PC-9 (cell line): ENCODE measurements around the gene CCDC170. TPM values are rescaled to one million over a fixed set of nuclear protein-coding genes. Genes with fewer than 3 reads are reported as not detected.
"Not testable (repeated sequence)": the region's sequence is repeated elsewhere in the genome, so short reads cannot be mapped to it uniquely, and the experiment has no call there.

ENCODE experiments used
- BruUV-seq: library from RNA; stranded (reverse); fragments of 400-500 nt; replicated peaks from 2 replicates; lab custom pipeline; 2021; lab: Mats Ljungman, UMichigan
- CTCF ChIA-PET: fragments of 300-600 bp; sonication (Branson Sonifier 250); formaldehyde crosslinking; loops from one replicate; lab custom pipeline; 2022; ENCODE audit warnings: antibody characterized with exemption; lab: Charles Lee
- POLR2A ChIA-PET: fragments of 300-600 bp; sonication (Branson Sonifier 250); formaldehyde crosslinking; loops from one replicate; lab custom pipeline; 2022; ENCODE audit warnings: antibody characterized with exemption; ENCODE audit not compliant: unreplicated experiment; lab: Charles Lee
- DNase-seq, 2 experiments: peaks; one replicate each; pipeline versions ENCODE4 v3.0.0 to v3.0.0-alpha.2; 2015 to 2022; ENCODE audit warnings: mixed read lengths in 1 of 2
- H2AFZ ChIP-seq: fragments of 200-600 bp; sonication (generic); 2 replicates; pipeline ENCODE4 v1.8.1; 2017; ENCODE audit warnings: antibody characterized with exemption
- H3F3A ChIP-seq: fragments of 200-600 bp; sonication (generic); 2 replicates; pipeline ENCODE4 v1.8.1; 2017; ENCODE audit warnings: antibody characterized with exemption, mild to moderate bottlenecking, low read depth; ENCODE audit not compliant: insufficient read depth
- H3K27ac ChIP-seq: fragments of 200-600 bp; sonication (generic); 2 replicates; pipeline ENCODE4 v1.6.1; 2016; ENCODE audit warnings: mixed run types
- H3K27me3 ChIP-seq: fragments of 200-600 bp; sonication (generic); 2 replicates; pipeline ENCODE4 v1.6.1; 2016; ENCODE audit warnings: low read depth, mixed run types; ENCODE audit not compliant: insufficient read depth
- H3K36me3 ChIP-seq: fragments of 200-600 bp; sonication (generic); 2 replicates; pipeline ENCODE4 v1.6.1; 2016; ENCODE audit warnings: low read depth, mixed run types
- H3K4me1 ChIP-seq: fragments of 200-600 bp; sonication (generic); replicated peaks from 2 replicates; pipeline ENCODE4 v1.6.1; 2016; ENCODE audit warnings: mixed run types; ENCODE audit not compliant: insufficient read depth
- H3K4me2 ChIP-seq: fragments of 200-600 bp; sonication (generic); 2 replicates; pipeline ENCODE4 v1.6.1; 2017; ENCODE audit warnings: mixed run types
- H3K4me3 ChIP-seq: fragments of 200-600 bp; sonication (generic); 2 replicates; pipeline ENCODE4 v1.6.1; 2016; ENCODE audit warnings: mixed run types
- H3K79me2 ChIP-seq: fragments of 200-600 bp; sonication (generic); 2 replicates; pipeline ENCODE4 v1.6.1; 2017; ENCODE audit warnings: low read depth, mixed run types
- H3K9me2 ChIP-seq: fragments of 200-600 bp; sonication (generic); 2 replicates; pipeline ENCODE4 v1.8.1; 2017; ENCODE audit warnings: mild to moderate bottlenecking; ENCODE audit not compliant: insufficient read depth
- H3K9me3 ChIP-seq: fragments of 200-600 bp; sonication (generic); 2 replicates; pipeline ENCODE4 v1.8.1; 2016; ENCODE audit warnings: low read depth; ENCODE audit not compliant: insufficient read depth
- H4K20me1 ChIP-seq: fragments of 200-600 bp; sonication (generic); 2 replicates; pipeline ENCODE4 v1.8.1; 2017; ENCODE audit not compliant: insufficient read depth
- EZH2 ChIP-seq: fragments of 200-600 bp; sonication (generic); IDR thresholded peaks from 2 replicates; pipeline ENCODE4 v1.8.0; 2017; ENCODE audit warnings: antibody characterized with exemption, low read depth
- intact Hi-C: fragments of 100-400 bp; cut with micrococcal nuclease; formaldehyde crosslinking; loops from one replicate; pipeline ENCODE4 v1.10.0; 2022; ENCODE audit not compliant: unreplicated experiment
- total RNA-seq: library from RNA; stranded (reverse); gene quantifications from 2 replicates; pipeline ENCODE4 v1.2.3, GENCODE V29; 2021
- TF ChIP-seq, protein P1 (sequence below): fragments of 200-600 bp; sonication (generic); conservative IDR thresholded peaks from 2 replicates; pipeline ENCODE4 v1.6.1; 2017; ENCODE audit warnings: mixed run types, antibody characterized with exemption, mild to moderate bottlenecking, moderate library complexity

The CCDC170 gene
- total RNA-seq, 1 experiment from 2014 or later = 1.6 TPM

DNA sequence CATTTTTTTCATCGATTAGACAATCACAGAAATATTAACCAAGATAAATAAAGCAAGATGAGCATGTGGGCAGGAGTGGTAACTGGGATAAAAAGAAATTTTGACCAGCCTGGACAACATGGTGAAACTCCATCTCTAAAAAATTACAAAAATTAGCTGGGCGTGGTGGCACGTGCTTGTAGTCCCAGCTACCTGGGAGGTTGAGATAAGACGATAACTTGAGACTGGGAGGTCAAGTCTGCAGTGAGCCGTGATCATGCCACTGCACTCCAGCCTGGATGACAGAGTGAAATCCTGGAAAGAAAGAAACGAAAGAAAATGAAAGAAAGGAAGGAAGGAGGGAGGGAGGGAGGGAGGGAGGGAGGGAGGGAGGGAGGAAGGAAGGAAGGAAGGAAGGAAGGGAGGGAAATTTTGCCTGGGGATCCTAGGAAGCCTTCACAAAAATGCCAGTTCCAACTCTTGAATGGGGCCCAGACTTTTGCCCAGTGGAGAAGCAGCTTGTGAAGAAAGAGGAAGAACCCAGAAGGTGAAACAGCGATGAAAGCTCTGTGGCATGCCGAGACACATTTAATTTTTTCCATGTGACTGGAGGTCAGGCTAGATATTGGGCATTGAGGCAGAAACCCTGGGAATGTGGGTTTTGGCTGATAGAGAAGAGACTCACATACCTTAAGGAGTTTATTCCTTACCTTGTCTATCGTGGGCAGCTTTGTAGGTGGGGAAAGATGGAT, 20.3 kb downstream of the CCDC170 start:
- TF ChIP-seq EZH2 = no peak
- TF ChIP-seq, protein P1, sequence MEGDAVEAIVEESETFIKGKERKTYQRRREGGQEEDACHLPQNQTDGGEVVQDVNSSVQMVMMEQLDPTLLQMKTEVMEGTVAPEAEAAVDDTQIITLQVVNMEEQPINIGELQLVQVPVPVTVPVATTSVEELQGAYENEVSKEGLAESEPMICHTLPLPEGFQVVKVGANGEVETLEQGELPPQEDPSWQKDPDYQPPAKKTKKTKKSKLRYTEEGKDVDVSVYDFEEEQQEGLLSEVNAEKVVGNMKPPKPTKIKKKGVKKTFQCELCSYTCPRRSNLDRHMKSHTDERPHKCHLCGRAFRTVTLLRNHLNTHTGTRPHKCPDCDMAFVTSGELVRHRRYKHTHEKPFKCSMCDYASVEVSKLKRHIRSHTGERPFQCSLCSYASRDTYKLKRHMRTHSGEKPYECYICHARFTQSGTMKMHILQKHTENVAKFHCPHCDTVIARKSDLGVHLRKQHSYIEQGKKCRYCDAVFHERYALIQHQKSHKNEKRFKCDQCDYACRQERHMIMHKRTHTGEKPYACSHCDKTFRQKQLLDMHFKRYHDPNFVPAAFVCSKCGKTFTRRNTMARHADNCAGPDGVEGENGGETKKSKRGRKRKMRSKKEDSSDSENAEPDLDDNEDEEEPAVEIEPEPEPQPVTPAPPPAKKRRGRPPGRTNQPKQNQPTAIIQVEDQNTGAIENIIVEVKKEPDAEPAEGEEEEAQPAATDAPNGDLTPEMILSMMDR = no peak
- Histone ChIP-seq H3K27me3 (no peaks in the 10 kb centered on the region), H3K9me3 (no peaks in the 10 kb centered on the region; the same call in 1 of the 2 replicates), H4K20me1 (no peaks in the 10 kb centered on the region), H3K4me3 (no peak overlapping the region), H3K4me1 (no peaks in the 10 kb centered on the region), H3K27ac (no peak overlapping the region), H3F3A (no peaks in the 10 kb centered on the region), H2AFZ (peak overlapping the region; percentile 60), H3K79me2 (no peaks in the 10 kb centered on the region), H3K4me2 (no peak overlapping the region), H3K9me2 (no peaks in the 10 kb centered on the region; the same call in 1 of the 2 replicates), H3K36me3 (no peaks in the 10 kb centered on the region)
- intact Hi-C loops = no loop called here
- DNase-seq = no peak
- ChIA-PET POLR2A (no interaction called here), CTCF (interaction anchor here (0.7 kb wide), 1 partner anchor 134 kb away, joined by 6 read pairs; no protein-coding TSS in a partner anchor)
- no TSS peak for BruUV-seq

DNA sequence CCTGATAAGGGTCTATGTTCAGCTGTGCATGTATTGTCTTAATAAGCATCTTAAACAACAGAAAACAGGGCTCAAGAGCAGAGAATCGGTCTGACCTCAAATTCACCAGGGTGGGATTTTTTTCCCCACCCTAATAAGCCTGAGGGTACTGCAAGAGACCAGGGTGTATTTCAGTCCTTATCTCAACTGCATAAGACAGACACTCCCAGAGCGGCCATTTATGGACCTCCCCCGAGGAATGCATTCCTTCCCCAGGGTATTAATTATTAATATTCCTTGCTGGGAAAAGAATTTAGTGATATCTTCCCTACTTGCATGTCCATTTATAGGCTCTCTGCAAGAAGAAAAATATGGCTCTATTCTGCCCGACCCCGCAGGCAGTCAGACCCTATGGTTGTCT, 25.2 kb downstream of the CCDC170 start:
- H3K27me3 ChIP-seq, H3K4me3 ChIP-seq, H3K9me3 ChIP-seq, H3K9me2 ChIP-seq, intact Hi-C loops, H3K79me2 ChIP-seq, H3K4me2 ChIP-seq, H3K4me1 ChIP-seq, H3K27ac ChIP-seq, BruUV-seq, H3K36me3 ChIP-seq, H2AFZ ChIP-seq, H3F3A ChIP-seq, POLR2A ChIA-PET, DNase-seq, H4K20me1 ChIP-seq, CTCF ChIA-PET: not testable (repeated sequence)

DNA sequence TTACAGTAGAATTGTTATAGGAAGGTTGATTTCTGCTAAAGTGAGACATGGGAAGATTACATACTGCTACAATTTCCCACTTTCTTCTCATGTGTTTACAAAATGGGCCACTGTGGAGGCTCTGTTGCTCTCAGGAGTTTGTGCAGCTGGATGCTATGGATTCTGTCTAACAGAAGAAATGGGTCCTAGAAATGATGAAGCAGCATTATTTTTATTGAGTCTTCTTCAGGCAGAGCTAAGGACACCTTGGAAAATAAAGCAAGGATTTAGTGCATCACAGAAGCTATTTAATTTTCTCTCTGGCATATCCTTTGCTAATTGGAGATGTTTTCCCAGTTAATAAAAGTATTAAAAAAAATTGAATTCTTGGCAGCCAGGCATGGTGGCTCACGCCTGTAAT, 29.2 kb downstream of the CCDC170 start:
- ChIA-PET CTCF (no interaction called here), POLR2A (no interaction called here)
- no peaks in the 10 kb centered on the region; the same call in 1 of the 2 replicates for H3K9me3 ChIP-seq
- no peak overlapping the region for H2AFZ ChIP-seq
- no peaks in the 10 kb centered on the region for H3F3A ChIP-seq
- no peak overlapping the region for H3K4me2 ChIP-seq
- BruUV-seq = no TSS peak
- no peak overlapping the region for H3K4me3 ChIP-seq
- H3K9me2 ChIP-seq = no peaks in the 10 kb centered on the region
- H4K20me1 ChIP-seq = no peaks in the 10 kb centered on the region
- TF ChIP-seq EZH2 = no peak
- TF ChIP-seq, protein P1 = no peak
- no peak overlapping the region for H3K27ac ChIP-seq
- intact Hi-C loops = no loop called here
- no peaks in the 10 kb centered on the region for H3K79me2 ChIP-seq
- no peaks in the 10 kb centered on the region for H3K4me1 ChIP-seq
- no peak for DNase-seq
- H3K36me3 ChIP-seq = no peaks in the 10 kb centered on the region
- H3K27me3 ChIP-seq = no peaks in the 10 kb centered on the region

DNA sequence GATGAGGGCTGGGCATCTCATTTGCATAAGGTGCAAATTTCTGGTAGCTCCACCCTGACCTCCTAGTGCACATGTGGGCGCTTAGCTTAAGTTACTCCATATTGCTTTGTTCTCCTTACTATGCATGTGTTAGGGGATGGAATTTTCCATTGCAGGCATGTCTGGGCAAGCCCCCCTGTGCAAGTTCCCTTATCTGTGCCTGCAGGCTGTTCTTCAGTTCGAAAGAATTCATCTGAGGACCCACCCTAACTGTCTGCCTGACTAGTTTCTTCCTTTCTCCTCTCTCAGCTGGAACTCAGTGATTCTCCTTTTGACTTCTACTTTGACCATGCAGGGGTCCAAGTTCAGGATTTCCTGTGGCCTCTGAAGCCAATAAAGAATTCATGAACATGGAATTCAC, 30.2 kb downstream of the CCDC170 start:
- H3K9me2 ChIP-seq = no peaks in the 10 kb centered on the region
- CTCF ChIA-PET = no interaction called here
- no TSS peak for BruUV-seq
- H3K27me3 ChIP-seq = no peaks in the 10 kb centered on the region
- H3K4me2 ChIP-seq = no peak overlapping the region
- intact Hi-C loops = no loop called here
- no peak for DNase-seq
- no peaks in the 10 kb centered on the region for H3K36me3 ChIP-seq
- no peak overlapping the region for H3K4me3 ChIP-seq
- no peaks in the 10 kb centered on the region for H4K20me1 ChIP-seq
- POLR2A ChIA-PET = no interaction called here
- no peak overlapping the region for H2AFZ ChIP-seq
- H3K27ac ChIP-seq = no peak overlapping the region
- no peaks in the 10 kb centered on the region for H3F3A ChIP-seq
- no peaks in the 10 kb centered on the region for H3K9me3 ChIP-seq
- H3K79me2 ChIP-seq = no peaks in the 10 kb centered on the region
- no peak for TF ChIP-seq EZH2
- TF ChIP-seq, protein P1 = no peak
- no peaks in the 10 kb centered on the region for H3K4me1 ChIP-seq
